Loucy (cell line): ENCODE data around the gene RPRD1A.
"Not testable (repeated sequence)": the region's sequence is repeated elsewhere in the genome, so short reads cannot be mapped to it uniquely, and the experiment has no call there.

ENCODE experiments used
- H2AFZ ChIP-seq: fragments of 200-600 bp; sonication (generic); 2 replicates; pipeline ENCODE4 v1.6.0; 2016; ENCODE audit warnings: antibody characterized with exemption, mild to moderate bottlenecking, low read length, moderate library complexity
- H3F3A ChIP-seq: fragments of 200-600 bp; 2 replicates; pipeline ENCODE4 v1.6.0; 2016; ENCODE audit warnings: antibody characterized with exemption, low read depth, mild to moderate bottlenecking
- H3K27me3 ChIP-seq: fragments of 200-600 bp; sonication (generic); 2 replicates; pipeline ENCODE4 v1.6.1; 2014; ENCODE audit warnings: low read length, mild to moderate bottlenecking; ENCODE audit not compliant: insufficient read depth, poor library complexity, severe bottlenecking
- H3K36me3 ChIP-seq: fragments of 200-600 bp; sonication (generic); 2 replicates; pipeline ENCODE4 v1.6.1; 2016; ENCODE audit warnings: low read length; ENCODE audit not compliant: insufficient read depth
- H3K4me1 ChIP-seq: fragments of 200-600 bp; sonication (generic); 2 replicates; pipeline ENCODE4 v1.5.1; 2014; ENCODE audit warnings: low read length, mild to moderate bottlenecking; ENCODE audit not compliant: insufficient read depth, poor library complexity, severe bottlenecking
- H3K4me2 ChIP-seq: fragments of 200-600 bp; sonication (generic); 2 replicates; pipeline ENCODE4 v1.6.0; 2014; ENCODE audit warnings: antibody characterized with exemption, low read length, low read depth, mild to moderate bottlenecking; ENCODE audit not compliant: poor library complexity, severe bottlenecking
- H3K4me3 ChIP-seq: fragments of 200-600 bp; sonication (generic); 2 replicates; pipeline ENCODE4 v1.5.1; 2014; ENCODE audit warnings: low read length, mild to moderate bottlenecking, mixed read lengths; ENCODE audit not compliant: poor library complexity, severe bottlenecking
- H3K79me2 ChIP-seq: fragments of 200-600 bp; sonication (generic); 2 replicates; pipeline ENCODE4 v1.6.1; 2014; ENCODE audit warnings: low read length; ENCODE audit not compliant: insufficient read depth
- H3K9ac ChIP-seq: fragments of 200-600 bp; sonication (generic); 2 replicates; pipeline ENCODE4 v1.6.0; 2014; ENCODE audit warnings: mild to moderate bottlenecking, low read depth, low read length, moderate library complexity; ENCODE audit not compliant: poor library complexity, severe bottlenecking
- H3K9me2 ChIP-seq: fragments of 200-600 bp; sonication (generic); replicated peaks from 2 replicates; pipeline ENCODE4 v1.6.1; 2016; ENCODE audit warnings: low read depth, low read length, mixed read lengths
- H3K9me3 ChIP-seq: fragments of 200-600 bp; sonication (generic); 2 replicates; pipeline ENCODE4 v1.6.1; 2014; ENCODE audit warnings: mild to moderate bottlenecking, antibody characterized with exemption, low read length, low read depth; ENCODE audit not compliant: insufficient read depth
- H4K20me1 ChIP-seq: fragments of 200-600 bp; sonication (generic); 2 replicates; pipeline ENCODE4 v1.6.0; 2014; ENCODE audit warnings: antibody characterized with exemption, low read length, mild to moderate bottlenecking; ENCODE audit not compliant: insufficient read depth, poor library complexity, severe bottlenecking
- EZH2phosphoT487 ChIP-seq: fragments of 200-600 bp; IDR thresholded peaks from 2 replicates; pipeline ENCODE4 v1.6.1; 2018; ENCODE audit warnings: antibody characterized with exemption, mild to moderate bottlenecking, moderate library complexity, borderline replicate concordance
- TF ChIP-seq, protein P1 (sequence below): fragments of 200-600 bp; sonication (generic); conservative IDR thresholded peaks from 2 replicates; pipeline ENCODE4 v1.5.1; 2014; ENCODE audit warnings: mild to moderate bottlenecking, antibody characterized with exemption, low read length

Gene RPRD1A

DNA sequence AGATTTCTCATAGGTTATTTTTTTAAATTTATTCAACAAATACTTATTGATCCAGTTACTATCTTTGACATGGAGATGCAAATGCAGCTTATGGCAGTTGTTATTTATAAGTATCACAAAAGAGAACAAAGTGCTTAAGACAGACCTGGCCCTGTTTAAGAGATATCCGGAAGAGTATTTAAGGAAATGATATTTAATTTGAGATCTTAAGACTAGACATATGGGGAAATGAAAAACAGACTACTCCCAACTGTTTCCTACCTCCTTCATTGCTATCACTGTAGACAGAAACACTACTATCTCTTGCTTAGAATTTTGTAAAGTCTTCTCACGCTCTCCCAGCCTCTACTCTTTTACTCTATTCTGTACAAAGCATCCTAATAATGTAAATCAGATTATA lies 36.0 kb downstream of the RPRD1A start:
- Histone ChIP-seq H3K4me3 (no peak overlapping the region), H4K20me1 (peaks cover 27% of the 10 kb centered on the region), H3K9me3 (no peaks in the 10 kb centered on the region), H3K79me2 (peaks cover 42% of the 10 kb centered on the region), H3K4me2 (no peak overlapping the region), H3K9me2 (no peaks in the 10 kb centered on the region), H3K36me3 (peaks cover 55% of the 10 kb centered on the region; the same call in 1 of the 2 replicates), H3F3A (no peaks in the 10 kb centered on the region), H2AFZ (no peak overlapping the region), H3K27me3 (no peaks in the 10 kb centered on the region), H3K9ac (no peak overlapping the region), H3K4me1 (peaks cover 20% of the 10 kb centered on the region)
- no peak for TF ChIP-seq EZH2phosphoT487
- TF ChIP-seq, protein P1, sequence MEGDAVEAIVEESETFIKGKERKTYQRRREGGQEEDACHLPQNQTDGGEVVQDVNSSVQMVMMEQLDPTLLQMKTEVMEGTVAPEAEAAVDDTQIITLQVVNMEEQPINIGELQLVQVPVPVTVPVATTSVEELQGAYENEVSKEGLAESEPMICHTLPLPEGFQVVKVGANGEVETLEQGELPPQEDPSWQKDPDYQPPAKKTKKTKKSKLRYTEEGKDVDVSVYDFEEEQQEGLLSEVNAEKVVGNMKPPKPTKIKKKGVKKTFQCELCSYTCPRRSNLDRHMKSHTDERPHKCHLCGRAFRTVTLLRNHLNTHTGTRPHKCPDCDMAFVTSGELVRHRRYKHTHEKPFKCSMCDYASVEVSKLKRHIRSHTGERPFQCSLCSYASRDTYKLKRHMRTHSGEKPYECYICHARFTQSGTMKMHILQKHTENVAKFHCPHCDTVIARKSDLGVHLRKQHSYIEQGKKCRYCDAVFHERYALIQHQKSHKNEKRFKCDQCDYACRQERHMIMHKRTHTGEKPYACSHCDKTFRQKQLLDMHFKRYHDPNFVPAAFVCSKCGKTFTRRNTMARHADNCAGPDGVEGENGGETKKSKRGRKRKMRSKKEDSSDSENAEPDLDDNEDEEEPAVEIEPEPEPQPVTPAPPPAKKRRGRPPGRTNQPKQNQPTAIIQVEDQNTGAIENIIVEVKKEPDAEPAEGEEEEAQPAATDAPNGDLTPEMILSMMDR: no peak

DNA sequence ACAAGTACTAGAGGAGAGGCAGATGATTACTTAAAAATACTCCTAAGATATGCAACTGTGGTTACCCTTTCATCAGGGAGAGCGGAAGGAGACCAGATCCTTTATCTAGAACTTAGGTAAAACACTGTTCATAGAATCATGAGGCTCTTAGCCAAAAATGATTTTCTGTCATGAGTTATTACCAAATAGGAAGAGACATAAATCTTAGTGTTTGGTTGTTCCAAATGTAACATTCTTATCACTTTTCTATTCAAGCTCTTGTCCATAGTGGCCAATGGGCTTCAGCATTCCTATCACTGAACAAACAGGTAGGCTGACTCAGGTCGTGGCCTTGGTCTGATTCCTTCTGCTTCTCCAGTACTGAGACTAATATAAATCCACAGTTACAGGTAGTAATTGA lies 38.5 kb downstream of the RPRD1A start:
- H3F3A ChIP-seq: no peaks in the 10 kb centered on the region
- peaks cover 13% of the 10 kb centered on the region for H4K20me1 ChIP-seq
- no peak overlapping the region for H3K9ac ChIP-seq
- peaks cover 77% of the 10 kb centered on the region; the same call in 1 of the 2 replicates for H3K36me3 ChIP-seq
- no peak overlapping the region for H2AFZ ChIP-seq
- H3K4me2 ChIP-seq: no peak overlapping the region
- no peaks in the 10 kb centered on the region for H3K9me2 ChIP-seq
- H3K4me3 ChIP-seq: no peak overlapping the region
- H3K79me2 ChIP-seq: peaks cover 18% of the 10 kb centered on the region
- H3K9me3 ChIP-seq: no peaks in the 10 kb centered on the region
- TF ChIP-seq, protein P1: no peak
- no peak for TF ChIP-seq EZH2phosphoT487
- peaks cover 4% of the 10 kb centered on the region for H3K4me1 ChIP-seq
- H3K27me3 ChIP-seq: no peaks in the 10 kb centered on the region

DNA sequence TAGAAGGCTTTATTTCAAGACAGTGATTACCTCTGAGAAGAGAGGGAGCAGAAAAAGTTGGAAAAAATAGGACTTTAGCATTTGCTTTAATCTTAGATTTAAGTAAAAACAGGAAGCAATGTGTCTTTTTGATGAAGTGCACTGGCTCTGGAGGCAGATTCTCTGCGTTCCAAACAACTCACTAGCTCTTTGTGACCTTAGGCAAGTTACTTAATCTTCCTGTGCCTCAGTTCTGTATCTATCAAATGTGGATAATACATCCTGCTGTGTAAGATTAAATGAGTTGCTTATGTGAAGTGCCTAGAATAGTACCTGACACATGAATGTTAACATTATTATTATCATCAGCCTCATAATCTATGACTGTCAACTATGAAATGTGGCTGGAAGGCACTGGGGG lies 42.3 kb downstream of the RPRD1A start:
- H3K9me3 ChIP-seq: no peaks in the 10 kb centered on the region
- H4K20me1 ChIP-seq: no peaks in the 10 kb centered on the region
- no peaks in the 10 kb centered on the region for H3K79me2 ChIP-seq
- H3K4me2 ChIP-seq: no peak overlapping the region
- no peaks in the 10 kb centered on the region for H3F3A ChIP-seq
- no peaks in the 10 kb centered on the region for H3K27me3 ChIP-seq
- H3K9me2 ChIP-seq: no peaks in the 10 kb centered on the region
- H3K4me1 ChIP-seq: no peaks in the 10 kb centered on the region
- H3K9ac ChIP-seq: no peak overlapping the region
- TF ChIP-seq, protein P1: no peak
- no peak for TF ChIP-seq EZH2phosphoT487
- no peak overlapping the region for H2AFZ ChIP-seq
- H3K4me3 ChIP-seq: no peak overlapping the region
- H3K36me3 ChIP-seq: peaks cover 57% of the 10 kb centered on the region; the same call in 1 of the 2 replicates

DNA sequence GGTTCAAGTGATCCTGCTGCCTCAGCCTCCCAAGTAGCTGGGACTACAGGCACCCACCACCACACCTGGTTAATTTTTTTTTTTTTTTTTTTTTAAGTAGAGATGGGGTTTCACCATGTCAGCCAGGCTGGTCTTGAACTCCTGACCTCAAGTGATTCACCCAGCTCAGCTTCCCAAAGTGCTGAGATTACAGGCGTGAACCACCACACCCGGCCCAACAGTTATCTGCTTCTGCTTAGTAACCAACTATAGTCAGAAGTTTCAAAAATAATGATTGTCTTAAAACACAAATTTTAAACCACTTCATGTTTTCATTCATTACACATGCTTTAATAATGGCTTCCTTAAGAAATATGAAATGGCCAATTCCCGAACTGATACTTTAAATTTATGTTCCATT lies 43.1 kb downstream of the RPRD1A start:
- not testable (repeated sequence) for H3K9me3 ChIP-seq, H3K4me2 ChIP-seq, H2AFZ ChIP-seq, H3K79me2 ChIP-seq, H3F3A ChIP-seq, H4K20me1 ChIP-seq, H3K4me1 ChIP-seq, H3K9ac ChIP-seq, H3K27me3 ChIP-seq, H3K4me3 ChIP-seq, H3K9me2 ChIP-seq
- H3K36me3 ChIP-seq: peaks cover 50% of the 10 kb centered on the region; the same call in 1 of the 2 replicates
